AG04450 (cell line): ENCODE data around the gene KIF6. TPM values are rescaled to one million over a fixed set of nuclear protein-coding genes. Genes with fewer than 3 reads are reported as not detected.

Source experiments
- CTCF ChIA-PET: fragments of 300-600, 350-600 bp; formaldehyde crosslinking; extraction: SDS; loops from one replicate; lab custom pipeline; 2022; ENCODE audit warnings: antibody characterized with exemption, inconsistent platforms; lab: Charles Lee
- POLR2A ChIA-PET: fragments of 350-600 bp; formaldehyde crosslinking; extraction: SDS; loops from one replicate; lab custom pipeline; 2021; ENCODE audit warnings: antibody characterized with exemption, inconsistent platforms; lab: Yijun Ruan, JAX
- DNase-seq: peaks from one replicate; pipeline ENCODE4 v3.0.0-alpha.2; 2011; ENCODE audit warnings: low read depth, low spot score
- H3K27ac ChIP-seq: one replicate; pipeline ENCODE4 v1.5.1; 2012; ENCODE audit warnings: low read depth, low read length, control low read depth
- H3K27me3 ChIP-seq: one replicate; pipeline ENCODE4 v1.6.0; 2012; ENCODE audit warnings: low read length; ENCODE audit not compliant: control insufficient read depth, insufficient read depth
- H3K4me3 ChIP-seq: 2 replicates; pipeline ENCODE4 v1.5.1; 2011; ENCODE audit warnings: mild to moderate bottlenecking, low read depth, low read length, control low read depth
- H3K9me3 ChIP-seq: 2 replicates; pipeline ENCODE4 v1.5.1; 2012; ENCODE audit warnings: low read length; ENCODE audit not compliant: control insufficient read depth, insufficient read depth
- polyA plus RNA-seq: library from polyadenylated mRNA; depleted of rRNA; stranded (reverse); fragments of >200 nt; gene quantifications from 2 replicates; pipeline ENCODE4 v1.2.3, GENCODE V29; 2011
- TF ChIP-seq, protein P1 (sequence below): IDR thresholded peaks from 2 replicates; pipeline ENCODE4 v1.5.1; 2011; ENCODE audit warnings: low read depth, low read length, control low read depth, inconsistent platforms

The KIF6 gene
- polyA plus RNA-seq, 1 experiment = 0.02 TPM

- ChIA-PET CTCF (no interaction called here), POLR2A (no interaction called here)
- no peak for DNase-seq
- Histone ChIP-seq H3K9me3 (no peaks in the 10 kb centered on the region), H3K4me3 (no peak overlapping the region), H3K27me3 (no peaks in the 10 kb centered on the region), H3K27ac (no peak overlapping the region)
- TF ChIP-seq, protein P1, sequence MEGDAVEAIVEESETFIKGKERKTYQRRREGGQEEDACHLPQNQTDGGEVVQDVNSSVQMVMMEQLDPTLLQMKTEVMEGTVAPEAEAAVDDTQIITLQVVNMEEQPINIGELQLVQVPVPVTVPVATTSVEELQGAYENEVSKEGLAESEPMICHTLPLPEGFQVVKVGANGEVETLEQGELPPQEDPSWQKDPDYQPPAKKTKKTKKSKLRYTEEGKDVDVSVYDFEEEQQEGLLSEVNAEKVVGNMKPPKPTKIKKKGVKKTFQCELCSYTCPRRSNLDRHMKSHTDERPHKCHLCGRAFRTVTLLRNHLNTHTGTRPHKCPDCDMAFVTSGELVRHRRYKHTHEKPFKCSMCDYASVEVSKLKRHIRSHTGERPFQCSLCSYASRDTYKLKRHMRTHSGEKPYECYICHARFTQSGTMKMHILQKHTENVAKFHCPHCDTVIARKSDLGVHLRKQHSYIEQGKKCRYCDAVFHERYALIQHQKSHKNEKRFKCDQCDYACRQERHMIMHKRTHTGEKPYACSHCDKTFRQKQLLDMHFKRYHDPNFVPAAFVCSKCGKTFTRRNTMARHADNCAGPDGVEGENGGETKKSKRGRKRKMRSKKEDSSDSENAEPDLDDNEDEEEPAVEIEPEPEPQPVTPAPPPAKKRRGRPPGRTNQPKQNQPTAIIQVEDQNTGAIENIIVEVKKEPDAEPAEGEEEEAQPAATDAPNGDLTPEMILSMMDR = no peak
Observed at GRCh38 chr6:39452306-39453145, 272.7 kb downstream of the KIF6 start.

DNA sequence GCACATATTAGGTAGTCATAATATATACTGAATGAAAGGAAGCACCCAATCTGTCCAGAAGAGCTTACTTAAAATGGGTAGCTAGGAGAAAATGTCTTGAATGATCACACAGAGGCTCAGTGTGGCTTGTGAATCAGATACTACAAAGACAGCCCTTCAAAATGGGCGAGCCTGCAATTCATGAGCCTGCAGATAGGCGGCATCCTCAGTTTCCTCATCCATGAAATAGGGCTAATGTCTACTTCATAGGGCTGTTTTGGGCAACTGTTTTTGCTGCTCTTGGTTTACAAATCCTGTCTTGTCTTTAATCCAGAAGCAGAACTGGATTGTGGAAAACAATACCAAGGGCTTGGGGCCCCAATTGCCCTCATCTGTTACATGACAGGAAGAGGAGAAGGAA, 273.4 kb downstream of the KIF6 start:
- no peaks in the 10 kb centered on the region for H3K9me3 ChIP-seq
- H3K27me3 ChIP-seq = no peaks in the 10 kb centered on the region
- no peak overlapping the region for H3K27ac ChIP-seq
- no peak for DNase-seq
- H3K4me3 ChIP-seq = no peak overlapping the region
- TF ChIP-seq, protein P1 = 0 out of 2 replicates have a peak, but pooled peaks have one; percentile 11
- ChIA-PET POLR2A (no interaction called here), CTCF (no interaction called here)

- no peak overlapping the region for H3K27ac ChIP-seq
- TF ChIP-seq, protein P1 = no peak
- no peak overlapping the region for H3K4me3 ChIP-seq
- no peaks in the 10 kb centered on the region for H3K9me3 ChIP-seq
- ChIA-PET POLR2A (no interaction called here), CTCF (no interaction called here)
- DNase-seq = no peak
- no peaks in the 10 kb centered on the region for H3K27me3 ChIP-seq
Observed at GRCh38 chr6:39449022-39449421, 276.2 kb downstream of the KIF6 start.

- ChIA-PET POLR2A (no interaction called here), CTCF (no interaction called here)
- TF ChIP-seq, protein P1 = no peak
- H3K27ac ChIP-seq = no peak overlapping the region
- DNase-seq = no peak
- no peak overlapping the region for H3K4me3 ChIP-seq
- H3K27me3 ChIP-seq = no peaks in the 10 kb centered on the region
- no peaks in the 10 kb centered on the region; the same call in 1 of the 2 replicates for H3K9me3 ChIP-seq
Observed at GRCh38 chr6:39446909-39447308, 278.3 kb downstream of the KIF6 start.

- no peak for DNase-seq
- no peak overlapping the region for H3K4me3 ChIP-seq
- TF ChIP-seq, protein P1 = no peak
- POLR2A ChIA-PET = no interaction called here
- H3K27me3 ChIP-seq = no peaks in the 10 kb centered on the region
- CTCF ChIA-PET = no interaction called here
- no peaks in the 10 kb centered on the region; the same call in 1 of the 2 replicates for H3K9me3 ChIP-seq
- H3K27ac ChIP-seq = no peak overlapping the region
Observed at GRCh38 chr6:39445667-39446066, 279.5 kb downstream of the KIF6 start.
